Measurements from ENCODE around the gene FCN2. TPM values are rescaled to one million over a fixed set of nuclear protein-coding genes. Genes with fewer than 3 reads are reported as not detected.

FCN2 gene
- total and polyA plus RNA-seq, 2 experiments from 2014 or later = not detected

DNA sequence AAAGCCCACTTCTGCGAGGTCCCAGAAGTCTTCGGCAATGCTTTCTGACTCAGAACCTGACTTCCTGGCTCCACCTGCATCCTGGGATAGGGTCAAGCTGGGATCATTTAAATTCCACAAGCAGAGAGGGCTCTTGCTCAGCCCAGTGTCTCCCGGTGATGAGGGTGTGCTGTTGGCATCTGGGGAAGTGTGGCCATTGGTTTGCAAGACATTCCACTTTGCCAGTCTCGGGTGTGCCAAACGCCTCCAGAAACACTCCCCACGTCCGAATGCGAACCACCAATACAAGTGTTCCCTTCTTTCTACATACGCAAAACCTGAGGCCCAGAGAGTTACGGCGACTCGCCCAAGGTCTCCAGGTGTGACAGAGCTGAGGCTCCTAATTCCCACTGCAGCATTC, 43.1 kb upstream of the FCN2 start:
- H3K27me3 ChIP-seq = no peaks in the 10 kb centered on the region
- WGBS (ENCODE audit: low lambda C conversion rate, missing lambda C conversion rate) = 92% methylated on average over 12 of the region's 12 CpGs
- H3K79me2 ChIP-seq = no peaks in the 10 kb centered on the region
- no peak overlapping the region for H3K4me2 ChIP-seq
- no peaks in the 10 kb centered on the region for H3K4me1 ChIP-seq (ENCODE audit: insufficient read depth)
- no peaks in the 10 kb centered on the region for H3K9me2 ChIP-seq (replicated peaks; ENCODE audit: insufficient read depth)
- TF ChIP-seq EZH2phosphoT487 (IDR thresholded peaks at IDR 0.05; ENCODE audit: low read depth, severe bottlenecking, unreplicated experiment) (no peak), CTCF (IDR thresholded peaks at IDR 0.05; ENCODE audit: poor library complexity) (no peak), EZH2 (IDR thresholded peaks at IDR 0.05; ENCODE audit: borderline replicate concordance) (no peak)
- DNase-seq (ENCODE audit: low spot score) = no peak
- H4K20me1 ChIP-seq (ENCODE audit: insufficient read depth, poor library complexity, severe bottlenecking) = no peaks in the 10 kb centered on the region
- H3K36me3 ChIP-seq (replicated peaks; ENCODE audit: insufficient read depth, low read depth) = no peaks in the 10 kb centered on the region
- H3K4me3 ChIP-seq = no peak overlapping the region
- H3K27ac ChIP-seq = no peak overlapping the region
- no peak overlapping the region for H2AFZ ChIP-seq
- H3K9me3 ChIP-seq (ENCODE audit: low read depth) = no peaks in the 10 kb centered on the region

DNA sequence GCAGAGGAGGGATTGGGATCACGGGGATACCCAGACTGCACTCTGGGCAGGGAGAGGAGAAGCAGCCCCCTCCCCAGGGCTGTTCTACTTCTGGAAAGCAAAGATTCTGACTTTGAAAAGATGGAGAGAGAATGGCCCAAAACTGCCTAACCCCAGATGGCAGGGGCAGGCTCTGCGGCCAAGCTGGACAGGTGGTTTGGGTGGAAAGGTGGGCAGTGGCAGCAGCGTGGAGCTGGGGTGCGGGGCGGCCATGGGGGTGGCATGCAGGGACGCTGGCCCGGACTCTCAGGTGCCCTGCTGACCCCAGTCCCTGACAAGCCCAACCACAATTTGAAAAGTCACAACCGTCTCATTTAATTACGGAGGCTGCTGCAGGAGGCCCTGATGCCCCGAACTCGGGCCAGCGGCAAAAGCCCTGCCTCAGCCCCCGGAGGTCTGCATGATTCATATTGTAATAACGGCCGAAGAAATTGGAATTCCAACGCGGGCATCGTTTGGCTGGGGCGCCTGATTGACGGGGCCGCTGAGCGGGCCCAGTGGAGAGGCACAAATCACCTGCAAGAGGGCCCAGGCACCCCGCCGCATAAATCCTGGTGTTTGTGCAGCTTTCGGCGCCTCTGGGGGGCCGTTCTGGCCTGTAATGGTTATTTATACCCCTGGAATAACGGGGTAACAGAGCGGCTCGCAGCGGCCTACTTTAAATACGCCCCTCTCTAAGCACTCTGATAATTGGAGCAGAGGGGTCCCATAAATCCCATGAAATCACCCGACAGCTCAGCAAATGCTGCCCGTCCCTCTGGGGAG, 41.8 kb upstream of the FCN2 start:
- TF ChIP-seq EZH2phosphoT487 (IDR thresholded peaks at IDR 0.05; ENCODE audit: low read depth, severe bottlenecking, unreplicated experiment) = no peak
- no peak for TF ChIP-seq EZH2 (IDR thresholded peaks at IDR 0.05; ENCODE audit: borderline replicate concordance)
- TF ChIP-seq CTCF (IDR thresholded peaks at IDR 0.05; ENCODE audit: poor library complexity) = no peak
- Histone ChIP-seq H3K36me3 (replicated peaks; ENCODE audit: insufficient read depth, low read depth) (no peaks in the 10 kb centered on the region), H3K4me3 (no peak overlapping the region), H3K4me1 (ENCODE audit: insufficient read depth) (no peaks in the 10 kb centered on the region), H3K4me2 (no peak overlapping the region), H3K9me2 (replicated peaks; ENCODE audit: insufficient read depth) (no peaks in the 10 kb centered on the region), H3K9me3 (ENCODE audit: low read depth) (no peaks in the 10 kb centered on the region), H3K27ac (no peak overlapping the region), H3K79me2 (no peaks in the 10 kb centered on the region), H4K20me1 (ENCODE audit: insufficient read depth, poor library complexity, severe bottlenecking) (no peaks in the 10 kb centered on the region), H3K27me3 (no peaks in the 10 kb centered on the region), H2AFZ (no peak overlapping the region)
- 92% methylated on average over 33 of the region's 34 CpGs for WGBS (ENCODE audit: low lambda C conversion rate, missing lambda C conversion rate)
- no peak for DNase-seq (ENCODE audit: low spot score)

DNA sequence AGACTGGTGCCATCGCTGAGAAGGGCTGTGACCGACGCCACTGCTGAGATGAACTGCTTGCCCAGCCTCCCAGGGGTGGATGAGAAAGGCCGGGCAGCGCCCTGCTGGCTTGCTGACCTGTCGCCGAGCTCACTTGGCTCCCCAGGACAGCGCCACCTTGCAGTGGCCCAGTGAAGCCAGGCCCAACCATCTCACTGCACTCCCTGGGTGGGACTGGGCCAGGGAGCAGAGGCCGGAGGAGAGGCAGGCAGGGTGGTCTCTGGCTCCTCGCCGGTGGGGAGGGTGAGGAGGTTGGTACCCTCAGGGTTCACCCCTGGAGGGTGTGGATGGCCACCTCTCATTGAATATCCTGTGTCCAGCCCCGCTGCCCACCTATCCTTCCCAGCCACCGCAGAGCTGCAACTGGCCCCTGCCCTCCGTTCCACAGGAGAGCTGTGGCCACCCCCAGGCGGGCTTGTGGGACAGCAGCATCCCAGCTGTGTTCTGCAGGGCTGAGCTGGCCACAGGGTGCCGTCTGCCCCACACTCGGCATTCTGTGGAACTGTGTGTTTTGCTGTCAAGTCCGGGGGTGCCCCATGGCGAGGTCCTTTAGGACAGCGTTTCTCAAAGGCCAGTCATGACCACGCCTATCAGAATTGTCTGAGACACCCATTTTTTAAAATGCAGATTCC, 41.0 kb upstream of the FCN2 start:
- no peaks in the 10 kb centered on the region for H4K20me1 ChIP-seq (ENCODE audit: insufficient read depth, poor library complexity, severe bottlenecking)
- 94% methylated on average over 21 of the region's 21 CpGs for WGBS (ENCODE audit: low lambda C conversion rate, missing lambda C conversion rate)
- H3K4me1 ChIP-seq (ENCODE audit: insufficient read depth) = no peaks in the 10 kb centered on the region
- no peak overlapping the region for H2AFZ ChIP-seq
- H3K79me2 ChIP-seq = no peaks in the 10 kb centered on the region
- no peaks in the 10 kb centered on the region for H3K27me3 ChIP-seq
- no peaks in the 10 kb centered on the region for H3K36me3 ChIP-seq (replicated peaks; ENCODE audit: insufficient read depth, low read depth)
- no peaks in the 10 kb centered on the region for H3K9me3 ChIP-seq (ENCODE audit: low read depth)
- H3K9me2 ChIP-seq (replicated peaks; ENCODE audit: insufficient read depth) = no peaks in the 10 kb centered on the region
- no peak for TF ChIP-seq CTCF (IDR thresholded peaks at IDR 0.05; ENCODE audit: poor library complexity)
- TF ChIP-seq EZH2phosphoT487 (IDR thresholded peaks at IDR 0.05; ENCODE audit: low read depth, severe bottlenecking, unreplicated experiment) = no peak
- no peak for TF ChIP-seq EZH2 (IDR thresholded peaks at IDR 0.05; ENCODE audit: borderline replicate concordance)
- no peak overlapping the region for H3K4me3 ChIP-seq
- H3K4me2 ChIP-seq = no peak overlapping the region
- no peak for DNase-seq (ENCODE audit: low spot score)
- H3K27ac ChIP-seq = no peak overlapping the region

Measured in hepatocyte (in vitro differentiated cells).